ENCODE measurements around the gene PAM16.

Gene PAM16

DNA sequence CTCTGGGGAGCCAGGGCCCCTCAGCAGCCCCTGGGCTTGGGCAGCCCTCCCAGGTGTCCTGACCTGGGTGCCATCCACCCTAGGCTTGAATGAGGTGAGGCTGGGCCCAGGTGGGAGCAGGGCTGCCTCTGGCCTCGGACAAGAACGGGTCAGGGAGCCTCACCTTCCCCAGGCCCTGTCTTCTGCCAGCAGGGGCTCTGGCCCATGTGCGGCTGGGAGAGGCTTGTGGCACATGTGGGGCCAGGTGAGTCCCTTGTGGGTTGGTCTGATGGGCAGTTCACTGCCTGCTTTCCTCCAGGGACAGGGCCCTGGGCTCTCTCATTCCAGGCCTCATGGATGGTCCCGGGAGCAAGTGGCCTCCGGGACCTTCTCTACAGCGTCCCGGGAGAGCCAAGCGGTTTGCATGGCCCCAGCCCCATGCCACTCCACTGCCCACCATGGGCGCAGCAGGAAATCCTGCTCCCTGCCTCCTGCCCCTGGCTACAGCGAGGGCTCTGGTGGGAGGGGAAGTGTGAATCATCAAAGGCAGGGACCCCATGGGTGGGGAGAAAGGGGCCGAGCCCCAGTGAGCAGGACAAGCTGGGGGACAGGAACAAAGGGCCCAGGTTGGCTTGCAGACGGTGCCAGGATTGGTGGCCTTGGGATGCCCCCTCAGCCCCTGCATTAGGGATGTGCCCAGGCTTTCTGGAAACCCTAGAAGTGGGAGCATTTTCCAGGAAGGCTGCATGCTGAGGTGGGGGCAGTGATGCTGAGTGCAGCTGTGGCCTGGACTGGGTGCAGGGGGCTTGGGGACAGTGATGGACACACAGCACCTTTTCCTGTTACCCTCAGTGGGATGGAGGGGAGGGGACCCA lies 32.7 kb upstream of the PAM16 start:
- DNase-seq = no peak

DNA sequence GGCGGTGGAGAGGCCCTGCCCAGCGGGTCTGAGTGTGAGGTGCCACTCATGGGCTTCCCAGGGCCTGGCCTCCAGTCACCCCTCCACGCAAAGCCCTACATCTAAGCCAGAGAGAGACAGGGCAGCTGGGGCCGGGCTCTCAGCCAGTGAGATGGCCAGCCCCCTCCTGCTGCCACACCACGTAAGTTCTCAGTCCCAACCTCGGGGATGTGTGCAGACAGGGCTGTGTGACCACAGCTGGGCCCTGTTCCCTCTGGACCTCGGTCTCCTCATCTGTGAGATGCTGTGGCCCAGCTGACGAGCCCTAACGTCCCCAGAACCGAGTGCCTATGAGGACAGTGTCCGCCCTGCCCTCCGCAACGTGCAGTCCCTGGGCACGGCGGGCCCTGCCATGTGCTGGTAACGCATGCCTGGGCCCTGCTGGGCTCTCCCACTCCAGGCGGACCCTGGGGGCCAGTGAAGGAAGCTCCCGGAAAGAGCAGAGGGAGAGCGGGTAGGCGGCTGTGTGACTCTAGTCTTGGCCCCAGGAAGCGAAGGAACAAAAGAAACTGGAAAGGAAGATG lies 31.8 kb upstream of the PAM16 start:
- no peak for DNase-seq

DNA sequence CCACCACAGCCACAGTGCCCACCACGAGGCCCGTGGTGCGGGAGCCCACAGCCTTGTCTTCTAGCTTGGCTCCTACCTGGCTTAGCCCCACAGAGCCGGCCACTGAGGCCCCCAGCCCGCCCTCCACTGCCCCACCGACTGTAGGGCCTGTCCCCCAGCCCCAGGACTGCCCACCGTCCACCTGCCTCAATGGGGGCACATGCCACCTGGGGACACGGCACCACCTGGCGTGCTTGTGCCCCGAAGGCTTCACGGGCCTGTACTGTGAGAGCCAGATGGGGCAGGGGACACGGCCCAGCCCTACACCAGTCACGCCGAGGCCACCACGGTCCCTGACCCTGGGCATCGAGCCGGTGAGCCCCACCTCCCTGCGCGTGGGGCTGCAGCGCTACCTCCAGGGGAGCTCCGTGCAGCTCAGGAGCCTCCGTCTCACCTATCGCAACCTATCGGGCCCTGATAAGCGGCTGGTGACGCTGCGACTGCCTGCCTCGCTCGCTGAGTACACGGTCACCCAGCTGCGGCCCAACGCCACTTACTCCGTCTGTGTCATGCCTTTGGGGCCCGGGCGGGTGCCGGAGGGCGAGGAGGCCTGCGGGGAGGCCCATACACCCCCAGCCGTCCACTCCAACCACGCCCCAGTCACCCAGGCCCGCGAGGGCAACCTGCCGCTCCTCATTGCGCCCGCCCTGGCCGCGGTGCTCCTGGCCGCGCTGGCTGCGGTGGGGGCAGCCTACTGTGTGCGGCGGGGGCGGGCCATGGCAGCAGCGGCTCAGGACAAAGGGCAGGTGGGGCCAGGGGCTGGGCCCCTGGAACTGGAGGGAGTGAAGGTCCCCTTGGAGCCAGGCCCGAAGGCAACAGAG lies 31.0 kb upstream of the PAM16 start:
- DNase-seq = no peak

GRCh38 chr16:4381072-4381934 lies 30.2 kb upstream of the PAM16 start:
- no peak for DNase-seq

DNA sequence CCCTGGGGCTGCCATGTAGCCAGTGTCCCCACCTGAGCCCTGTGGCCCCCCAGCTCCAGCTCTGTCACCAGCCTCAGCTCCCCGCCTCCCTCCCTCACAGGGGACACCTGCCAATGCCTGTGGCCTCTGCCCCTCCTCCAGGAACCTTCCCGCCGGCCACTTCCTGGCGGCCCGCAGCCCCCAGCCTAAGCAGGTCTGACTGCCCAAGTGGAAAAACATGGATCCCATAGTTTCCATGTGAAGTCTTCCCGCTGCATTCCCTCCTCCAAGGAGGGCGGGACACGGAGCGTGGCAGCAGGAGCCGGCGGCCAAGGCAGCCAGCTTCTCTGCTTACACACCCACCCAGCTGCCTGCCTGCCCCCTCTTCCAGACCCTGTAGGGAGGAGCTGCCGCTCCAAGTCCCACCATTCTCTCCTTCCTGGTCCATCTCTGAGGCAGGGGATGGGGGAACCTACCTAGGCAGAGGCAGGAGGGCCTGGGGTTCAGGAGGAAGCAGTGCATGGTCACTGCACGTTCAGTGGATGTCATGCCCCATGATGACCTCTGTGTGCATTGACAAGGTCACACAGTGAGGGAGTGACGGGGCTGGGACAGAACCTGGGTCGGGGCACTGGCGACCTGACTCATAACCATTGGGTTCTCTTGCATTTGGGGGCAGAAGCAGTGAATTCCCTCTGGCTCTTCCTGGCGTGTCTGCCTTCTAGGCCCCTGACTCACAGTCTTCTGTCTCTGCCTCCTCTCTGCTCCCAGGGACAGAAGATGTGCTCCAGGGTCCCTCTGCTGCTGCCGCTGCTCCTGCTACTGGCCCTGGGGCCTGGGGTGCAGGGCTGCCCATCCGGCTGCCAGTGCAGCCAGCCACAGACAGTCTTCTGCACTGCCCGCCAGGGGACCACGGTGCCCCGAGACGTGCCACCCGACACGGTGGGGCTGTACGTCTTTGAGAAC lies 29.3 kb upstream of the PAM16 start:
- DNase-seq = no peak

GRCh38 chr16:4378999-4379690 lies 28.0 kb upstream of the PAM16 start:
- no peak for DNase-seq

- no peak for DNase-seq
These were observed 27.1 kb upstream of the PAM16 start for GRCh38 chr16:4378161-4378666.

DNA sequence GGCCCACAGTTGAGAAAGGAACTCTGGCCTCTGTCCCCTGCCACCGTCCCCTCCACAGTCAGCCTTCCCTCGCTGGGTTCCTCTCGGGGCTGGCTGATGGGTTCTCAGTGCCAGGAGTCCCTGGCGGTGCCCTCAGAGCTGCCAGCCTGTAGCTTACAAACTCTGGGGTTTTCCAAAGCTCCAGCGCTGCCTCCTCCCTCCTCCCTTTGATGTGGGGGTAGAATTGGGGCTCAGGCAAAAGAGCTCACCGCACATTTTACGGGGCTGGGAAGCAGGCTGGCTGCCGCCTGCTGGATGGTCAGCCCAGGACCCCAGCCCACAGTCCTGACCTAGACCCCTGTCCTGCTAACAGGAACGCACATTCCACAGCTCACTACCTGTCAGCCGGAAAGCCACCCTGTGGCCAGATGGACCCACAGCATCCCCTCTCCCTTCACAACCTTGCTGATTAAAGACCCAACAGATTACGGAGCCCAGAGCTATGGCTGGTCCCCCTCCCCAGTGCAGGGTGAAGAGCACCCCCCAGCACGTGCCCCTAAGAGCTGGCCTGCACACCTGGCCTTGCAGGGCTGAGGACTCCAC lies 26.5 kb upstream of the PAM16 start:
- DNase-seq = no peak

DNA sequence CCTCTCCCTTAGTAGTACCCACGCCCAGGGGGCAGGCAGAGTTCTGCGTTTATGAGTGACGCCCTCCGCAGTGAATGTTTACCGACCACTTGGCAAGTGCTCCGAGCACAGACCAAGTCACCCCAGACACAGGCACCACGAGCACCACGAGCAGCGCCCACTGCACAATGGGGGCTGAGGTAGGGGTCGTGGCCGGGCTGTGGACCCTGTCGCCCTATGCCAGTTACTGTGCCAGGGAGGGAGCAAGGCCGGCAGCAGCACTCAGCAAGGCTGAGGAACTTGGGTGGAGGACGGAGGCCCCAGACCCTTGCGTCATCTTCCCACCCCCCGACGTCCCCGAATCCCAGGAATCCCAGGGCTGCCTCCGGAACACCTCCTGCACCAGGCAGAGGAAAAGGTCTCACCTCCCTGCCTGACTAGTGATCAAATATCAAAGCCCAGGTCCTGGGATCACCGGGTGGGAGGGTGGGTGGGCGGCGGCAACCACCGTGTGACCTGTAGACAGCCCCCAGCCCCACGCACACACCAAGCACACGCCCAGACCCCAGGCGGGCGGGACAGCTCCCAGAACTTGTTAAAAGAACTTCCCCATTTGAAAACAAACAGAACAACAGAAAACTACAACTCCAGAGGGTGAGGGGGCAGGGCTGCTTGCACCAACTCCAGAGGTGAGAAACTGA lies 25.9 kb upstream of the PAM16 start:
- no peak for DNase-seq

DNA sequence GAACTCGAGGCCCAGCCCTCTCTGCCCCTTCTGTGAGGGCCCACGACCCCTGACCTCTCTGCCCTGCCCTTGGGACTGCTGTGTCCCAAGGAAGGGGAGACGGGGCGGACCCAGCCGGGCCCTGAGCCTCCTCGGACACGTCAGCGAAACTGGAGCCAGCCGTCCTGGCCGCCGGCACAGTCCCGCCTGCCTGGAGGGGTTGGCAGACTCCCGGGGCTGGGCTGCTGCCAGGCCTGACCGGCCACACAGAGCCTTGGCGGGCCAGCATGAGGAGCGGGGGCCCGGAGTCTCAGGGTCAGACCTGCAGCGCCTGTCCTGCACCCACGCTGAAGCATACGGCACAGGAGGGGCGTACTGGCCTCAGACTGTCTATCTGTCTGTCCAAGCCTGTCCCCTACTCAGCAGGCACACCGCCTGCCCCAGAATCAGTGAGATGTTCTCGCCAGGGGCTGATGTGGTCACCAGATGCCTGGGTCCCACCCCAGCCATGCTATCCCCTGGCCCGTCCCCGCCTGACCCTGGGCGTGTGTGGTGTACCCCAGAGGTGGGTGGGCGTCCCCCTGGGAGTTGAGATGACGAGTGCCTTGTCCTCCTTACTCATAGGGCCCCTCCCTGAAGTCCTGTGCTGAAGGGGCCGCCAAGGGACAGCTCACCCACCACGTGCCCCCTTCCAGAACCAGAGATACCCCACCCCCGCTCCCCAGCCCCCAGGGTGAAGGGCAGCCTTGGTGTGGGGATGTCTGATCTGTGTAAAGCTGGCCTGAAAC lies 25.2 kb upstream of the PAM16 start:
- no peak for DNase-seq

DNA sequence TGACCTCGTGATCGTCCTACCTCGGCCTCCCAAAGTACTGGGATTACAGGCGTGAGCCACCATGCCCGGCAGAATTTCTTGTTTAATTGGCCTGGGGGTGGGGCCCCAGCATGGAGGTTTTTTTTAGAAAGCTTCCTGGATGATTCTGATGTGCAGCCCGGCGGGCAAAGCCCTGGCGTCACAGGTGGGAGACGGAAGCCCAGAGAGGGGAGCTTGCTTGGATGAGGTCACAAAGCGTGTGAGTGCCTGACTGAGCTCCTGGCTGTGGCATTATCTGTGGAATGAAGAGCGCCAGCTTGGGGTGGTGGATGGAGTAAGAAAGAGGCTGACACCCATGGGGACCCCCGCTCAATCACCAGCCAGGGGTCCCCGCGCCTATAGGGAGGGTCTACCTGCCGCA lies 24.6 kb upstream of the PAM16 start:
- no peak for DNase-seq

DNA sequence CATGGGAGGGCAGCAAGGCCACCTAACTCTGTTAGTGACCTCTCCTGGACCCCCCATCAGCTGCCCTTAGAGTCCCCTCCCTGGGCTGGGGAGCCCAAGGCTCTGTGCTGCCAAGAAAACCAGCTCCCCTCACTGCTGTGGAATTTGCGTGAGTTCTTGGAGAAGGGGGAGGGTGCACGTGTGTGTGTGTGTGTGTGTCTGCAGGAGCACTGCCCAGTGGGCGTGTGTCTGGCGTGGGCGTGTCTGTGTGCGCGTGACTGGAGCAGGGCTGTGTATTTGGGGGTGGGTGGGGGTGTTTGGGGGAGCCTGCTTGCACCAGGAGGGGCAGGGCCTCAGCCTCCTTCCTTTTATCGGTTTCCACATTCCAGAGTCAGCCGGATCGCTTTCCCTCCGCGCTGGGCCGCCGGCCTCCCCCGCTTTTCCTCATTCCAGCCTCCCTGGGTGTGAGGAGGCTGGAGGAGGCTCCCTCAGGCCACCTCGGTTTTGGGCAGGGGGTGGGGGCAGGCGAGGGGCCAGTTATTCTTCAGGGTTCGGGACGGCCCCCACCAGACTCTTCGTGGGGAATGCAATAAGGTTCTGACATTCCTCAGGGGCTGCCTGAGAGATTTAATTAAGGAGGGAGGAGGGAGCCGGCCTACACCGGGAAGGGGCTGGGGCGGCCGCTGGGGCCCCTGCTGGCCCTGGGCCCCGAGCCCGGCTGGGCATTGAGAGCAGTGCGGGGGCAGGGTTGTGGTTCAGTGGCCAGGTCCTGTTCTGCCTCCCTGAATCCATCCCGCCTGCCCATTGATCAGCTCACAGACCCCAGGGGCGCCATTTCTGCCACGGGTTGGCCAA lies 23.0 kb upstream of the PAM16 start:
- DNase-seq = no peak

GRCh38 chr16:4373356-4373908 lies 22.3 kb upstream of the PAM16 start:
- no peak for DNase-seq

- DNase-seq = no peak
These were observed 21.6 kb upstream of the PAM16 start for GRCh38 chr16:4372578-4373355.

DNA sequence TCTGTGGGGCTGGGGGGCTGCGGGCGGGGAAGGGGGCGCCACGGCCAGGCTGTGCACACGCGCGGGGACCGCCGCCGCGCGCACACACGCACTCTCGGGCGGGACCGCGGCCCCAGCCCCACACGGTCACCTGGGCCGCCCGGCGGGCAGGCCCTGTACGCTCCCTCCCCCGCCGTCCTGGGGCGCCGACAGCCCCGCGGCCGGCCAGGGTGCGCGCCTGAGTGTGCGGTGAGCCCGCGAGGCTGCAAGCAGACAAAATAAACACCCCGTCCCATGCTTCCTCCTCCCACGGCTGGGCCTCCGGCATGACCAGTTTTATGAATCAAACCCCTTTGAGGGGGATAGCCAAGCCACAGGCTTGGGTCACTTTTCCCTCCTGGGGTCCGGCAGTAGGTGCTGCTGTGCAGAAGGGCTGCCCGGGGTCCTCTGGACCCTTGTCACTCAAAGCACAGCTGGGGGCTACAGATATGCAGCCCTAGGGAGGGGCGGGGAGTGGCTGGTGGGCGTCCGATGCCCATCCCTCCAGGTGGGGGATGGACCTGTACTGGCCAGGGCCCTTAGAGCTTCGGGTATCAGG lies 21.0 kb upstream of the PAM16 start:
- DNase-seq = no peak

DNA sequence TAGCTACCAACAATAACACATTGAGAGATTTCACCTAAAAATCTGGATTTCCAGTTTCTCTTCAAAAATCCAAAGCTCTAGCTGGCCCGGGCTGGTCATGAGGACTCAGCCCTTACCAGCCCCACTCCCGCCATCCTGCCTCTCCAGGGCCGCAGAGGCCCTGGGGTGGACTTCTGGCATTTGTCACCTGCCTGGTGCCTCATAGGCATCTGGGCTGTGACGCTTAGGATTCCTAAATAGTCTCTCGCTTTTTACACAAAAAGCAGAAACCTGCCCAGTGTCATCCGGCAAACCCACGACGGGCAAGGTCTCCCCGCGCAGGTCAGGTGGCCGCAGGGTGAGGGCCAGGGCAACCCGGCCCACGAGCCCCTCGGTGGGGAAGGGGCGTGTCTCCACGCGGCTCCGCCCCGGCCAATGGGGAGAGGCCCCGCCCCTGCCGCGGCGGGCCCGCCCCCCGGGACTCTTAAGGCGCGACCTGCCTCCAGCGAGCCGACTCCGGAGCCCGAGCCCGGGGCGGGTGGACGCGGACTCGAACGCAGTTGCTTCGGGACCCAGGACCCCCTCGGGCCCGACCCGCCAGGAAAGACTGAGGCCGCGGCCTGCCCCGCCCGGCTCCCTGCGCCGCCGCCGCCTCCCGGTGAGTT lies 20.4 kb upstream of the PAM16 start, which contains the start of gene VASN:
VASN (plus strand) TSS at position 492 of the 644 bp plus-strand sequence. CDS start 9,030 bp downstream, outside the sequence.
- DNase-seq = peak; percentile 72
